ENCODE measurements around the gene ATM. TPM values are rescaled to one million over a fixed set of nuclear protein-coding genes. Genes with fewer than 3 reads are reported as not detected.

Gene ATM
- total RNA-seq, 2 donors from 2014 or later: 36.4 to 81.3 TPM

DNA sequence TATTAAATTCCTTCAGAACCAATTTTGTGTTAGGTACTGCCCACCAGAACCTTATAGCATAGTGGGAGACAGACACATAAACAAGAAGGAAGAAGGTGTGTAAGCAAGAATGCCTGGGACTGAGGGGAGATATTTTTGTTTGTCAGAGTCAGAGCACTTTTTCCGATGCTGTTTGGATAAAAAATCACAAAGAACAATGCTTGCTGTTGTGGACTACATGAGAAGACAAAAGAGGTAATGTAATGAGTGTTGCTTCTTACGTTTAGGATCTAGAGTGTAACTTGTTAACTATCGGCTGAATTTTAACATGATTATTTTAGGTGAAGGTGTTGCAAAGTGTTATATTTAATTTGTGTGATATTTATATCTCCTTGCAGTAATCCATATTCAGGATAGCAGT, 84.9 kb downstream of the ATM start:
- Mint-ChIP-seq H3K36me3 (peaks cover 0 to 7% of the 10 kb centered on the region in 2 donors), H3K9me3 (no peaks in the 10 kb centered on the region), H3K27ac (no peak overlapping the region)
- DNase-seq (ENCODE audit: low spot score in 2 of 2) (no peak), ATAC-seq (no peak)

DNA sequence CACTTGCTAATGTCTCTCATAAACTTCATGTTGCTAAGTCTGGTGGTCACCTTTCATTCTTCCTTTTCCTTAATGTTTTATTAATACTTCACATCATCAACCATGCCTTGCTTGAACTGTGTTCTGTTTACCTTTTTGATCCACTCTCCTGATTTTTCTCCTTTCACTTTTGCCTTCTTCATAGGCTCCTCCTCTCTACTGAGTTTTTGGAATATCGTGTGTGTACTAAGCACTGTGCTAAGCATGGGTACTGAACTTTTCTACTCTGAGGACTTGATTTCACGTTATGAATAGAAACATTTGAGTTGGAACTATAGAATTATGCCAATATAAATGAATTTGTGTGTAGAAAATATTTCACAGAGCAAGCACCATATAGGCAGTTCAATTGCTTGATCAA, 90.6 kb downstream of the ATM start:
- no peak for DNase-seq (ENCODE audit: low spot score in 2 of 2)
- no peaks in the 10 kb centered on the region for H3K9me3 Mint-ChIP-seq
- no peak for ATAC-seq
- H3K27ac Mint-ChIP-seq: peak overlapping the region in 1 of 2 donors; percentile 80
- no peaks in the 10 kb centered on the region for H3K36me3 Mint-ChIP-seq

GRCh38 chr11:108316061-108316460, 93.2 kb downstream of the ATM start:
- ATAC-seq (no peak), DNase-seq (ENCODE audit: low spot score in 2 of 2) (no peak)
- H3K36me3 Mint-ChIP-seq: no peaks in the 10 kb centered on the region
- H3K9me3 Mint-ChIP-seq: no peaks in the 10 kb centered on the region
- H3K27ac Mint-ChIP-seq: no peak overlapping the region

- ATAC-seq: no peak
- Mint-ChIP-seq H3K9me3 (no peaks in the 10 kb centered on the region), H3K27ac (peak overlapping the region in 1 of 2 donors; percentile 82), H3K36me3 (no peaks in the 10 kb centered on the region)
- DNase-seq (ENCODE audit: low spot score in 2 of 2): no peak
Measured at GRCh38 chr11:108319541-108320145, 96.8 kb downstream of the ATM start.

DNA sequence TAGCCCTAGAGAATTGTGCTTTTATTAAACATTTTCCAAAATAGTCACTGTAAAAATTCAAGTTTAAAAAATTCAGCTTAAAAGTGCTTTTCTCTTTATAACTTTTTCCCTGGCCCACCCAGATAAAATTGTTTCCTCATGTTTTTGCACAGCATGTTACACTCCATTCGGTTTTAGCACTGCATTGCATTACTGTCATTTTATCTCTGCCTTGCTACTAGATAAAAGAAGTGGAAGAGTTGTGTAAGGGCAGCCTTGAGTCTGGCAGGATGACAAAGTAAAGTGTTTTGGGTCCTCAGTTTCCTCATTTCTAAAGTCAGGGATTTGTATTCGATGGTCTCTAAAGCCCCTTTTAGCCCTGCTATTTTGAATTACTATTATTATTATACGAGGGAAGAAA, 99.8 kb downstream of the ATM start:
- Mint-ChIP-seq H3K36me3 (no peaks in the 10 kb centered on the region), H3K9me3 (no peaks in the 10 kb centered on the region), H3K27ac (peak overlapping the region in 1 of 2 donors; percentile 12)
- ATAC-seq: no peak
- DNase-seq (ENCODE audit: low spot score in 2 of 2): no peak

DNA sequence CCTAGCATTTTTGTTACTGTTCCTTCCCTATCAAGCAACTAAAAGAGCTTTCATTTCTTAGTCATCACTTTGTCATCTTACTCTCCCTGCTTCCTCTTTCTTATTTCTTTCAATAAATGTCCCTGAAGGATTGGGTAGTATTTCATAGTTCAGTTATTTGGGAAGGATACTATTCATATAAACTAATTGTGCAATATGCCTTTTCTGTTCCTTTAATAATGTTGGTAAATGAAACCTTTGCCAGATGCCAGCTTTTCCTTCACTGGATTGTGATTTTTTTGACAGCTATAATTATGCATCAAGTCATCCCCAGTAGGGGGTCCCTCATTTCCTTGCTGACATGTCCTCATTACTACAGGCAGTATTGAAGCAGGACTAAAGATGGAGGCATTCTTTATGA, 101.7 kb downstream of the ATM start:
- ATAC-seq (no peak), DNase-seq (ENCODE audit: low spot score in 2 of 2) (no peak)
- Mint-ChIP-seq H3K36me3 (no peaks in the 10 kb centered on the region), H3K9me3 (no peaks in the 10 kb centered on the region), H3K27ac (no peak overlapping the region)

GRCh38 chr11:108333403-108333899, 110.6 kb downstream of the ATM start:
- DNase-seq (ENCODE audit: low spot score in 2 of 2) (no peak), ATAC-seq (no peak)
- peaks cover 0 to 5% of the 10 kb centered on the region in 2 donors for H3K36me3 Mint-ChIP-seq
- H3K27ac Mint-ChIP-seq: no peak overlapping the region
- H3K9me3 Mint-ChIP-seq: no peaks in the 10 kb centered on the region

- Mint-ChIP-seq H3K27ac (no peak overlapping the region), H3K9me3 (no peaks in the 10 kb centered on the region), H3K36me3 (peaks cover 0 to 5% of the 10 kb centered on the region in 2 donors)
- no peak for DNase-seq (ENCODE audit: low spot score in 2 of 2)
- ATAC-seq: peak in 1 of 2 donors; percentile 18
Measured at GRCh38 chr11:108338750-108339149, 115.9 kb downstream of the ATM start.

GRCh38 chr11:108340973-108341372, 118.1 kb downstream of the ATM start:
- ATAC-seq: peak; percentile 62 to 86
- no peak overlapping the region for H3K27ac Mint-ChIP-seq

GRCh38 chr11:108341654-108342053, 118.8 kb downstream of the ATM start:
- no peak overlapping the region for H3K27ac Mint-ChIP-seq
- H3K36me3 Mint-ChIP-seq: no peaks in the 10 kb centered on the region
- ATAC-seq: no peak
- H3K9me3 Mint-ChIP-seq: no peaks in the 10 kb centered on the region
- DNase-seq (ENCODE audit: low spot score in 2 of 2): no peak

More at GRCh38 chr11:108340973-108341372, 118.1 kb downstream of the ATM start:
- no peak for DNase-seq (ENCODE audit: low spot score in 2 of 2)
- Mint-ChIP-seq H3K36me3 (peaks cover 0 to 1% of the 10 kb centered on the region in 2 donors), H3K9me3 (no peaks in the 10 kb centered on the region)

DNA sequence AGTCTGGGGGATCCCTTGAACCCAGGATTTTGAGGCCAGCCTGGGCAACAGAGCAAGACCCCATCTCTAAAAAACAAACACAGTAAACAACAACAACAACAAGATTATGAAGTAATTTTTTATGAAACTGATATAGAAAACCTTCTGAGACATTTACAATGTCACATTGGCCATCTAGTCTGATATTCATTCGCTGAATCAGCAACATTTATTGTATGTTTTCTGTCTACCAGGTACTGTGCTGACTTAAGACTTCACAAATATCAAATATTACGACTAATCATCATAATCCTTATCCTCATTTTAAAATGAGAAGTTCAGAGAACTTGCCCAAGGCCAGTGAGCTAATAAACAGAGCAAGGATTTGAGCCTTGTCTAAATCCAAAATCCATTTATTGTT, 120.8 kb downstream of the ATM start:
- Mint-ChIP-seq H3K9me3 (no peaks in the 10 kb centered on the region), H3K36me3 (no peaks in the 10 kb centered on the region), H3K27ac (peak overlapping the region in 1 of 2 donors; percentile 8)
- ATAC-seq (no peak), DNase-seq (ENCODE audit: low spot score in 2 of 2) (no peak)

- Mint-ChIP-seq H3K36me3 (peaks cover 0 to 7% of the 10 kb centered on the region in 2 donors), H3K9me3 (no peaks in the 10 kb centered on the region), H3K27ac (no peak overlapping the region)
- ATAC-seq (no peak), DNase-seq (ENCODE audit: low spot score in 2 of 2) (no peak)
Measured at GRCh38 chr11:108345767-108346166, 122.9 kb downstream of the ATM start.

- H3K27ac Mint-ChIP-seq: no peak overlapping the region
- DNase-seq (ENCODE audit: low spot score in 2 of 2) (no peak), ATAC-seq (no peak)
- H3K9me3 Mint-ChIP-seq: no peaks in the 10 kb centered on the region
- peaks cover 0 to 7% of the 10 kb centered on the region in 2 donors for H3K36me3 Mint-ChIP-seq
Measured at GRCh38 chr11:108346451-108346850, 123.6 kb downstream of the ATM start.

- H3K27ac Mint-ChIP-seq: no peak overlapping the region
- peaks cover 14 to 19% of the 10 kb centered on the region in 2 donors for H3K36me3 Mint-ChIP-seq
- DNase-seq (ENCODE audit: low spot score in 2 of 2) (no peak), ATAC-seq (no peak)
- no peaks in the 10 kb centered on the region for H3K9me3 Mint-ChIP-seq
Measured at GRCh38 chr11:108351468-108351867, 128.6 kb downstream of the ATM start.

GRCh38 chr11:108364159-108364558, 141.3 kb downstream of the ATM start:
- H3K36me3 Mint-ChIP-seq: peaks cover 0 to 9% of the 10 kb centered on the region in 2 donors
- ATAC-seq: no peak
- peaks cover 0 to 6% of the 10 kb centered on the region in 2 donors for H3K9me3 Mint-ChIP-seq
- no peak overlapping the region for H3K27ac Mint-ChIP-seq
- DNase-seq (ENCODE audit: low spot score in 2 of 2): no peak

DNA sequence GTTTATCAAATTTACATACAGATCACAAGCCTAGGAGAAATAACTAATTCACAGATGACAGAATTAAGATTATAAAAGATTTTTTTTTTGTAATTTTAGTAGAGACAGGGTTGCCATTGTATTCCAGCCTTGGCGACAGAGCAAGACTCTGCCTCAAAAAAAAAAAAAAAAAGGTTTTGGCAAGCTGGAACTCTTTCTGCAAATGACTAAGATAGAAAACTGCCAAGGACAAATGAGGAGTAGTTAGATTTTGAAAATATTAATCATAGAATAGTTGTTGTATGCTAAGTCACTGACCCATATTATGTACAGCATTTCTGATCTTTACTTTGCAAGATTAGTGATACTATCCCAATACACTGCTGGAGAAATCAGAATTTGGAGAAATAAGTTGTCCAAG, 145.3 kb downstream of the ATM start:
- no peak overlapping the region for H3K27ac Mint-ChIP-seq
- ATAC-seq (no peak), DNase-seq (ENCODE audit: low spot score in 2 of 2) (no peak)
- H3K36me3 Mint-ChIP-seq: peaks cover 10 to 15% of the 10 kb centered on the region in 2 donors
- no peaks in the 10 kb centered on the region for H3K9me3 Mint-ChIP-seq

GRCh38 chr11:108369064-108369463, 146.2 kb downstream of the ATM start:
- Mint-ChIP-seq H3K36me3 (peaks cover 15 to 18% of the 10 kb centered on the region in 2 donors), H3K9me3 (no peaks in the 10 kb centered on the region), H3K27ac (no peak overlapping the region)
- DNase-seq (ENCODE audit: low spot score in 2 of 2) (no peak), ATAC-seq (no peak)

GRCh38 chr11:108370315-108370714, 147.4 kb downstream of the ATM start:
- Mint-ChIP-seq H3K27ac (no peak overlapping the region), H3K9me3 (peaks cover 4% of the 10 kb centered on the region in 2 donors), H3K36me3 (peaks cover 23 to 27% of the 10 kb centered on the region in 2 donors)
- no peak for ATAC-seq
- DNase-seq (ENCODE audit: low spot score in 2 of 2): no peak

All from activated naive CD4-positive, alpha-beta T cell treated with anti-CD3 and anti-CD28 coated beads, Interleukin-2, amount 50 U/mL, for 72 hours (primary cell).